H7 (cell line): ENCODE data around the gene AP3B1. TPM values are rescaled to one million over a fixed set of nuclear protein-coding genes. Genes with fewer than 3 reads are reported as not detected.

Experiments
- DNase-seq: peaks from one replicate; pipeline ENCODE4 v3.0.0; 2012
- H3K27me3 ChIP-seq: 2 replicates; pipeline ENCODE4 v1.6.0; 2011; ENCODE audit warnings: mild to moderate bottlenecking, low read length; ENCODE audit not compliant: control insufficient read depth, insufficient read depth
- H3K36me3 ChIP-seq: replicated peaks from 2 replicates; pipeline ENCODE4 v1.5.1; 2011; ENCODE audit warnings: low read length; ENCODE audit not compliant: control insufficient read depth, insufficient read depth
- H3K4me3 ChIP-seq: 2 replicates; pipeline ENCODE4 v1.5.1; 2011; ENCODE audit warnings: low read depth, mild to moderate bottlenecking, control low read depth, low read length, moderate library complexity; ENCODE audit not compliant: insufficient read depth
- total RNA-seq: library from RNA; depleted of rRNA; stranded (reverse); fragments of >200 nt; shearing (Covaris generic); gene quantifications from 2 replicates; pipeline ENCODE4 v1.2.3, GENCODE V29; 2014

Gene AP3B1
- total RNA-seq, 1 experiment from 2014 or later = 40.1 TPM

DNA sequence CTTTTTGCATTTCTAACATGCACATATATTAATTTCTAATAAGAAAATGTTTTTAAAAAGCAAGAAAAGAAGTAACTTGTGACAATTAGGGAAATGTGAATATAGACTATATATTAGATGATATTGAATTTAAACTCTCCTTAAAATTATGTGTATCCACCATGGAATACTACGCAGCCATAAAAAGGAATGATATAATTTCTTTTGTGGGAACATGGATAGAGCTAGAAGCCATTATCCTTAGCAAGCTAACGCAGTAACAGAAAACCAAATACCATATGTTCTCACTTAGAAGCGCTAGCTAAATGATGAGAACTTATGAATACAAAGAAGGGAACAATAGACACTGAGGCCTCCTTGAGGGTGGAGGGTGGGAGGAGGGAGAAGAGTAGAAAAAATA is 23.8 kb upstream of the AP3B1 start:
- Histone ChIP-seq H3K36me3 (no peaks in the 10 kb centered on the region), H3K4me3 (no peak overlapping the region), H3K27me3 (no peaks in the 10 kb centered on the region)
- no peak for DNase-seq

DNA sequence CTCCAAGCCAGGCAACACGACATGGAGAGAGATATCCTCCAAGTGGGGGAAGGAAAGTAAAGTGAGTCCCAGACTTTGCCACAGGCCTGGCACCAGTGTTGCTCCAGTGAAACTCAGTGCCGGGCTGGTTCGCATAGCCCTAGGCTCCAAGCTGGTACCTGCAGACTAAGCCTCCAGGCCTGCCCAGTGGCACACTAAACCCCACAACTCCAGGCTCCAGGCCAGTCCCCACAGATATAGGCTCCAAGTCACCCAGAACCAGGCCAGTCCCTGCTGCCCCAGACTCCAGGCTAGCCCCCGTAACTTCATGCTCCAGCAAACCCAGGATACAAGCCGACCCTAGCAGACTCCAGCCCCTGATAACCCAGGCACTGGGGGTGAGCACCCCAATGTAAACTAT is 23.0 kb upstream of the AP3B1 start:
- H3K27me3 ChIP-seq = no peaks in the 10 kb centered on the region
- DNase-seq = no peak
- no peaks in the 10 kb centered on the region for H3K36me3 ChIP-seq
- no peak overlapping the region for H3K4me3 ChIP-seq

DNA sequence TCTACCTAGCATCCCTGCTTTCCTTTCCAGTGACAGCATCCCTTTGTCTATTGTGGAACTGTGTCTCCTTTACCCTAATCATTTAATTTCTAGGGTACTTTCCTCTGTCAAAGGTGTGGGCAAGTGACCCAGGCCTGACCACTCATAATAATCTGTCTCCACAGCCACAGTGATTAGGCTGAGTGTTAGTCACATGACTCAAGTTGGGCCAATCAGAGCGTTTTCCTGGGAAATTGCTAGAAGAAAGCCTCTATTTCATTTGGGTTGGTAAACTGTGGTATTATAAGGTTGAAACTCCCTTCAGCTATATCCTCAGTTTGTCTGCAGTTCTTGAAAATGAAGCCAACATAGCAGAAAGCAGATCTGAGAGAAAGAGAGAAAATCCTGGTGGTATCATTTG is 14.2 kb upstream of the AP3B1 start:
- DNase-seq = no peak
- Histone ChIP-seq H3K27me3 (no peaks in the 10 kb centered on the region), H3K36me3 (no peaks in the 10 kb centered on the region), H3K4me3 (no peak overlapping the region)

DNA sequence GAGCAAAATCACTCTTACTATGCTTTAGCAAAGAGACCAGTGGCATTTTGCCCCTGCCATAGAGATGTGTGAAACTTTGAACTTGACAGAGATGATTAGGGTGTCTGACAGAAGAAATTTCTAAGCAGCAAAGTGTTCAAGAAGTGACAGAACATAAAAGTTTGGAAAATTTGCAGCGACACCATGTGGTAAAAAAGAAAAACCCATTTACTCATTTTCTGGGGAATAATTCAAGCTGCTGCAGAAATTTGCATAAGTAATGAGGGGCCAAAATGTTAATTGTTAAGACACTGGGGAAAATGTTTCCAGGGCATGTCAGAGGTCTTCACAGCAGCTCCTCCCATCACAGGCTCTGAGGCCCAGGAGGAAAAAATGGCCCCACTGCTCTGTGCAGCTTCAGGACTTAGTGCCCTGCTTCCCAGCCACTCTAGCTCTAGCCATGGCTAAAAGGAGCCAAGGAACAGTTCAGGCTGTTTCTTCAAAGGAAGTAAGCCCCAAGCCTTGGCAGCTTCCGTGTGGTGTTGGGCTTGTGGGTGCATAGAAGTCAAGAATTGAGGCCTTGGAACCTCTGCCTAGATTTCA is 6.1 kb upstream of the AP3B1 start:
- Histone ChIP-seq H3K4me3 (no peak overlapping the region), H3K36me3 (no peaks in the 10 kb centered on the region), H3K27me3 (no peaks in the 10 kb centered on the region)
- DNase-seq = no peak

DNA sequence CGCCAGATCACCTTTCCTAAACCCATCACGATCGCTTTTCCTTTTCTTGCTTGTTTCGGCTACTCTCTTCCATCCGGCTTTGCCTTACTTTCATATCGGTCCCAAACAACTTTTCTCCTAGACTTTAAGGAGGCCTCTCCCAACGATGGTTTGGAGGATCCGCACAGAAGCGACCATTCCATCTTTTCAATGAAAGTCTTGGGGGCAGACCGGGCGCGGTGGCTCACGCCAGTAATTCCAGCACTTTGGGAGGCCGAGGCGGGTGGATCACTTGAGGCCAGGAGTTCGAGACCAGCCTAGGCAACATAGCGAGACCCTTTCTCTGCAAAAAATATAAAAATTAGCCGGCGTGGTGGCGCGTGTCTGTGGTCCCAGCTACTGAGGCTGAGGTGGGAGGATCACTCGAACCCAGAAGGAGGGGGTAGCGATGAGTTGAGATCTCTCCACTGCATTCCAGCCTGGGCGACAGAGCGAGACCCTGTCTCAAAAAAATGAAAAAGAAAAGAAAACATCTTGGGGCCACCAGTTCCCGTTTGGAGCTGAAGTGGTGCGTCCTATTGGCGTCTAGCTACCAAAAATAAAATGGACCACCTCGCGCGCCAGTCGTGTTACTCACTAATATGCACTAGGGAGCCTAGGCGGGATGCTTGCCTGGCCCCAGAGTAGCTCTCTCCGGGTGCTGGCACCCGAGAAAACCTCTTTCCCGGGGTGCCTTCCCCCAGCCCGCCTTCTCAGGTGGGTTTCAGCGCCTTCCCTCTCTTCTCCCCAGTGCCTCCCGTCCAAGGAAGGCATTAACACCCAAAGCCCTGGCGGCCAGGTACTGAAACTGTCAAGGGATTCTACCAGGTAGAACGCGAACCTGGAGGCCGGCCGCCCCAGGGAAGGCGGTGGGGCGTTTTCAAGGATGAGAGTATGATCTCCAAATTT is 800 bp upstream of the AP3B1 start:
- DNase-seq = peak; percentile 72
- H3K27me3 ChIP-seq = no peaks in the 10 kb centered on the region
- H3K36me3 ChIP-seq = no peaks in the 10 kb centered on the region
- peak overlapping the region; percentile 91 for H3K4me3 ChIP-seq

GRCh38 chr5:78293851-78294247 is 649 bp downstream of the AP3B1 start:
- no peak for DNase-seq
- H3K27me3 ChIP-seq = no peaks in the 10 kb centered on the region
- no peaks in the 10 kb centered on the region for H3K36me3 ChIP-seq
- peak overlapping the region; percentile 91 for H3K4me3 ChIP-seq

- Histone ChIP-seq H3K36me3 (no peaks in the 10 kb centered on the region), H3K27me3 (no peaks in the 10 kb centered on the region), H3K4me3 (no peak overlapping the region)
- no peak for DNase-seq
Observed at GRCh38 chr5:78291687-78292086, 2.8 kb downstream of the AP3B1 start.

GRCh38 chr5:78289911-78290310 is 4.6 kb downstream of the AP3B1 start:
- Histone ChIP-seq H3K4me3 (no peak overlapping the region), H3K27me3 (no peaks in the 10 kb centered on the region), H3K36me3 (no peaks in the 10 kb centered on the region)
- DNase-seq = no peak

DNA sequence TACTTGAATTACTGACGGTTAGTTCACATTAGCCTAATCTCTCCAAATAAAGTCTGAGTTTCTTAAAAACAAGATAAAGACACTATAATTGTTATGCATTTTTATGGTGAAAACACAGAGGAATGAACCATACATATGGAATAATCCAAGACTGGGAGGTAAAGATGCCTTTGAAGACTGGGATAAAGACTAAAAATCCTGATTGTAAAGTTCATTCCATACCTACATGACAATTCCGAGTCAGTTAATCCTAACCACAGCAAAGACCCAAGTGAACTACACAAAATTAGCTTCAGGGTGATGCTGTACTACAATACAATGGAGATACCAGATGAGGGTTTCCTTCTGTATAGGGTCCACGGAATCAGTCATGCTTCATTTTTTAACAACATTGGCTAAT is 6.3 kb downstream of the AP3B1 start:
- H3K36me3 ChIP-seq = no peaks in the 10 kb centered on the region
- no peak overlapping the region for H3K4me3 ChIP-seq
- DNase-seq = no peak
- no peaks in the 10 kb centered on the region for H3K27me3 ChIP-seq

DNA sequence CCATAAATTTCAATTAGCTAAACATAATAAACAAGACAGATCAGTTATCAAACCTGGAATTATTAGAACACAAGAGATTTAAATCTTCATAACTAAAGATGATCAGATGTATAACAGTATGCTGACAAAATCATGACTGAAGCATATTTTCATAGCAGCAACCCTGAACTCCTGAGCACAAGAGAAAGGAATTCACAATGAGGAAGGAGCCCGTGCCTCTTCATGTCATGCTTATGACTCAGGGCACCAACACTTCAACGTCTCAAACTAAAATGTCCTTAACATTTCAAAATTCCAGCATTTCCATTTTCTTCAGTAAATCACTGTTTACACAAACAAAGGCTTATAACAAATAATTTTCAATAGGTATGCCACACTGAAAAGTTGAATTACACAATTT is 6.7 kb downstream of the AP3B1 start:
- Histone ChIP-seq H3K27me3 (no peaks in the 10 kb centered on the region), H3K4me3 (no peak overlapping the region), H3K36me3 (no peaks in the 10 kb centered on the region)
- DNase-seq = no peak

DNA sequence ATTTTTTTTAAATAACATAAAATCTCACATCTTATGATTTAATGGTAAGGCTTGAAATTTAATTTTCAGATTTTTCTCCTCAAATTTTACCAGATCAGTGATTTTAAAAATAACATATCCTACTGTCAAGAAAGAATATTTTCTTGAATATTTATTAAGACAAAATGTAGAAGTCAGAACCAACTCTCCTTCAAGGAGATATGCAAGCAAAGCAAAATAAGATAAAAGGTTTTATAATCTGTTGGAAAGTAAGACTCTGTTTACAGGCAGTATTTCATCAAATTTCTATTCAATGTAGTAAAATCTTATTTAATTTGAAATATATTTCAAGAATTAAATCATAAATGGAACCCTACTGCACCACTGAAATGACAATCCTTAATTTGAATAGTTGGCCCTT is 7.3 kb downstream of the AP3B1 start:
- no peak overlapping the region for H3K4me3 ChIP-seq
- no peak for DNase-seq
- H3K27me3 ChIP-seq = no peaks in the 10 kb centered on the region
- no peaks in the 10 kb centered on the region for H3K36me3 ChIP-seq

- H3K4me3 ChIP-seq = no peak overlapping the region
- DNase-seq = no peak
- no peaks in the 10 kb centered on the region for H3K27me3 ChIP-seq
- no peaks in the 10 kb centered on the region for H3K36me3 ChIP-seq
Observed at GRCh38 chr5:78286290-78286689, 8.2 kb downstream of the AP3B1 start.

GRCh38 chr5:78283802-78284201 is 10.7 kb downstream of the AP3B1 start:
- no peak for DNase-seq
- H3K4me3 ChIP-seq = no peak overlapping the region
- no peaks in the 10 kb centered on the region for H3K27me3 ChIP-seq
- H3K36me3 ChIP-seq = no peaks in the 10 kb centered on the region

DNA sequence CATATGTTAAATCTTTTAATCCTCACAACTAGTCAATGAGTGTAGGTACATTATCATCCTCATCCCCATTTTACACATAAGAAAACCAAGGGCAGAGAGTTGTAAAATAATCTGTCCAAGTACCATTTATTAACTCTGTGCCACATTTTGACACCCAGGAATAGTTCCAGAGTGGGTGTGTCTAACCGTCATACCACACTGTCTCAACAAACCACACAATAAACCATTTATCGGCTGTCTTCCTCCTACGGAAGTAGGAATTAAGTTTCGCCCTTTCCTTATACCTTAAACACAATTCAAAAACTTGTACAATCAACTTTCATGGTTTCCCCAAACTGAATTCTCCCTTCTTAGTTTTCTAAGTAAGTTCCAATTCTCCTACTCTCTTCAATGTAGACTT is 11.4 kb downstream of the AP3B1 start:
- Histone ChIP-seq H3K4me3 (no peak overlapping the region), H3K27me3 (no peaks in the 10 kb centered on the region), H3K36me3 (no peaks in the 10 kb centered on the region)
- no peak for DNase-seq

- H3K36me3 ChIP-seq = no peaks in the 10 kb centered on the region
- H3K27me3 ChIP-seq = no peaks in the 10 kb centered on the region
- H3K4me3 ChIP-seq = no peak overlapping the region
- DNase-seq = no peak
Observed at GRCh38 chr5:78280261-78280660, 14.2 kb downstream of the AP3B1 start.
